HG03064 (cell line): ENCODE results near the gene BPTF.
"Not testable (repeated sequence)": the region's sequence is repeated elsewhere in the genome, so short reads cannot be mapped to it uniquely, and the experiment has no call there.

Experiments used
- ATAC-seq: cut with Tn5 transposase; IDR thresholded peaks from one replicate; pipeline ENCODE4 v1.9.1; 2021; ENCODE audit warnings: low read depth; ENCODE audit not compliant: unreplicated experiment

Gene BPTF

DNA sequence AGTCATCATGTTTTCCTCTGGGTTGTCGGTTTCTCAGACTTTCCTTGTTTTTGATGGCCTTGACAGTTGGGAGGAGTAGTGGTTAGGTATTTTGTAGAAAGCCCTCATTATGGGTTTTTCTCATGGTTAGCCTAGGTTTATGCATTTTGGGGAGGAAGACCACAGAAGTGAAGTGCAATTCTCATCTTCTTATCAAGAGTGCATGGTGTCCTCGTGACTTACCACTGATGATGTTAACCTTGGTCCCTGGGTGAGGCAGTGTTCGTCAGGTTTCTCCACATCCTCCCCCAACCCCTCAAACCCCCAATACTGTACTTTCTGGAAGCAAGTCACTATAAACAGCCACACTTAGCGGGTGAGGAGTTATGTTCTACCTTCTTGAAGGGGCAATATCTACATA lies 42.3 kb downstream of the BPTF start:
- no peak for ATAC-seq

DNA sequence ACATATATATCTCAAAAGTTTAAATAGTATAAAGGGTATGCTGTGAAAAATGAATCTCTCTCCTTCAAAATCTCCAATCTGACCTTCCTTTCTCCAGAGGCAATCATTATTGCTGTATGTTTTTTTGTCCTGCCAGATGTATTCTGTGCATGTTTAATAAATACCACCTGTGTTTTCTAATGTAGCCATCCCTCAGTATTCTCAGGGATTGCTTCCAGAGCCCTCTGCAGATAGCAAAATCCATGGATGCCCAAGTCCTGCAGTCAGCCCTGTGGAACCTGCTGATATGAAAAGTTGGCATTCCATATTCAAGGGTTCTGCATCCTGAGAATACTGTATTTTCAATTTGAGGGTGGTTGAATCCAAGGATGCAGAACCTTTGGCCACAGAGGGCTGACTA lies 42.9 kb downstream of the BPTF start:
- no peak for ATAC-seq

DNA sequence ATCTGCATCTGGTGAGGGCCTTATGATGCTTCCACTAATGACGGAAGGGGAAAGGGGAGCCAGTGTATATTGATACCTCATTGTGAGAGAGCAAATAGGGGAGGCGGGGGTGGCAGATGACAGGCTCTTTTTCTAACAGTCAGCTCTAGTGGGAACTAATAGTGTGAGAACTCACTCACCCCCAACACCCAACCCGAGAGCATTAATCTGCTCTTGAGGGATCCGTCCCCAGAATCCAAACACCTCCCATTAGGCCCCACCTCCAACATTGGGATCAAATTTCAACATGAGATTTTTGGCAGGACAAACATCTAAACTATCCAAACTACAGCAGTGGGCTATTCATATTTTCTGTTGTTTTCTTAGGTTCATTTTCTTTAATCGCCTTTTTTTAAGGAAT lies 54.4 kb downstream of the BPTF start:
- no peak for ATAC-seq

GRCh38 chr17:67881083-67881482 lies 55.8 kb downstream of the BPTF start:
- no peak for ATAC-seq

DNA sequence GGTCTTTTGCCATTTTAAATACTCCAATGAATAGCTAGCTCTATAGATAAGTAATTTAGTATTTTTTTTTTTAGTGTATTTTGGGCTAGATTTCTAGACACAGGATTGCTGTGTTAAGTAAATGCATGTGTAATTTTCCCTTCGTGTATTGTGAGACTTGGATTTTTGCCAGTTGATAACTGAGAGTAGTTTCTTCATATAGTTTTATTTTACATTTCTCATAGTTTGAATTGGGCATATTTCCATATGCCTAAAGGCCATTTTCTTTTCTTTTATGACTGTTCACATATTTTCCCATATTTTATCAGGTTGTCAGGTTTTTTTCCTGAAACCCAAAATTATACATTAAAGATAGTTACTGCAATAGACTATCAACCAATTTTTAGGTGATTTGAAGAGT lies 59.4 kb downstream of the BPTF start:
- no peak for ATAC-seq

DNA sequence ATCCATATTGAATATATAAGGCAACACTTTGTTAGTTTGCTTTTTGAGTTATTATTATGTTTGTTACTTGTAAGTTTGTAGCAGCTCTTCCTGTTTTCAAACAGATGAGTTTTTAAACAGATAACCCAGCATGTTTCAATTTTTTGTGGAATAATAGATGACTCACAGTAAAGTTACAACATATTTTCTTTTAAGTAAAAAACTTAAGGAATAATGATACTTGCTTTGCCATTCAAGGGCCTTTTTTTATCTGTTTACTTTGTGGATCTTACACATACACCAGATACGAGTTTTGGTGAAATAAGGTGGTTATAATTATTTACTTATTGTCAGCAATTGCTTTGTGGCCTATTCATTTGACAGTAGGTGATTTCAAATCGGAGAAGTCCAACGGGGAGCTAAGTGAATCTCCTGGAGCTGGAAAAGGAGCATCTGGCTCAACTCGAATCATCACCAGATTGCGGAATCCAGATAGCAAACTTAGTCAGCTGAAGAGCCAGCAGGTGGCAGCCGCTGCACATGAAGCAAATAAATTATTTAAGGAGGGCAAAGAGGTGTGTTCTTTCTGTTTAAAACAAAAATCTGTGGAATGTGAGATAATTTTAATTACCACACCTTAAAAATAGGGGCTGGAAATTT lies 66.3 kb downstream of the BPTF start:
- no peak for ATAC-seq

DNA sequence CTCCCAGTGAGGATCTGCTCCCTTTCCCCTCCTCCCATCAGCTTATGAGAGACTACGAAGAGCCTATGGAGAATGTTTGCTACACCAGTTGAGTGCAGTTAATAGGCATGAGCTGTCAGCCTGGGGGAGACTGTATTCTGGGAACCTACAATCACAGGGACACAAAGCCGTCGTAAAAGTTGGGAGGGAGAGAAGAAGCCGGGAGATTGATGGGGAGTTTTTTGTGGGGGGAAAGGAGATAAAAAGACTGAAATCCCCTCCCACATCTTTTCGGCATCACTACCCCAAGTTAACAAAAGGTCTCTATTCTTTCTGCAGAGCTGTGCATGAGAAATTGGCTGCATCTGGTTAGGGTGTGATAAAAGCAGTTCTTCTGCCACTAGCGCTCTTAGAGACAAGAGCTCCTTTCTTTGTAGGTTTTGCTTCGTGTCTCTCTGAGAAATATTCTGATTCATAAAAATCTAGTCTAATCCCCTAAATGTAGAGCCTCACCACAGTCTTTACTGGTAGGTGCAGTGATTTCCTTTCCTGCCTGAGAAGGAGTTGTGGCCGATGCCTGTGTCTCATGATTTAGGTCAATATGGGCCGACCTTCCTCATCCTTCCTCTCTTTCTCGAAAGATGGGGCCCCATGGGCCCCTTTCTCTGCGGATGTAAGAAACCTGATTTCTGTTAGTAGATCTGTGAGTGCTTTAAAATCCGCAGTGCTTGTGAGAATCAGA lies 77.4 kb downstream of the BPTF start:
- ATAC-seq: no peak

- not testable (repeated sequence) for ATAC-seq
Observed at GRCh38 chr17:67905298-67905697, 80.0 kb downstream of the BPTF start.

DNA sequence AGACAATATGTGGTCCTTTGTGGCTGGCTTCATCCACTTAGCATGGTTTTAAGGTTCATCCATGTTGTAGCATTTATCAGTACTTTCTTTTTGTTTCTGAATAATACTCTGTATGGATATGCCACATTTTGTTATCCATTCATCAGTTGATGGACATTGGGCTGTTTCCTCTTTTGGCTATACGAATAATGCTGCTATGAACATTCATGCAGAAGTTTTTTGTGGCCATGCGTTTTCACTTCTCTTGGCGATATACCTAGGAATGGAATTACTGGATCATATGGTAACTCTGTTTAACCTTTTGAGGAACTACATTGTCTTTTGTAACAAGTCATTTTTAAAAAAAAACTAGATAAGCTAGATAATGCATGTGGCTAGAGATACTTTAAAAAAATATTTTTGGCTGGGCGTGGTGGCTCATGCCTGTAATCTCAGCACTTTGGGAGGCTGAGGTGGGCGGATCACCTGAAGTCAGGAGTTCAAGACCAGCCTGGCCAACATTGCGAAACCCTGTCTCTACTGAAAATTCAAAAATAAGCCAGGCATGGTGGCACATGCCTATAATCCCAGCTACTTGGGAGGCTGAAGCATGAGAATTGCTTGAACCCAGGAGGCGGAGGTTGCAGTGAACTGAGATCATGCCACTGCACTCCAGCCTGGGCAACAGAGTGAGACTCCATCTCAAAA lies 85.0 kb downstream of the BPTF start:
- not testable (repeated sequence) for ATAC-seq

DNA sequence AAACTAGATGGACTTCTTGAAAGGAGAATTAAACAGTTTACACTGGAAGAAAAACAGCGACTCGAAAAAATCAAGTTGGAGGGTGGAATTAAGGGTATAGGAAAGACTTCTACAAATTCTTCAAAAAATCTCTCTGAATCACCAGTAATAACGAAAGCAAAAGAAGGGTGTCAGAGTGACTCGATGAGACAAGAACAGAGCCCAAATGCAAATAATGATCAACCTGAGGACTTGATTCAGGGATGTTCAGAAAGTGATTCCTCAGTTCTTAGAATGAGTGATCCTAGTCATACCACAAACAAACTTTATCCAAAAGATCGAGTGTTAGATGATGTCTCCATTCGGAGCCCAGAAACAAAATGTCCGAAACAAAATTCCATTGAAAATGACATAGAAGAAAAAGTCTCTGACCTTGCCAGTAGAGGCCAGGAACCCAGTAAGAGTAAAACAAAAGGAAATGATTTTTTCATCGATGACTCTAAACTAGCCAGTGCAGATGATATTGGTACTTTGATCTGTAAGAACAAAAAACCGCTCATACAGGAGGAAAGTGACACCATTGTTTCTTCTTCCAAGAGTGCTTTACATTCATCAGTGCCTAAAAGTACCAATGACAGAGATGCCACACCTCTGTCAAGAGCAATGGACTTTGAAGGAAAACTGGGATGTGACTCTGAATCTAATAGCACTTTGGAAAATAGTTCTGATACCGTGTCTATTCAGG lies 85.9 kb downstream of the BPTF start:
- no peak for ATAC-seq

- ATAC-seq: no peak
Observed at GRCh38 chr17:67912088-67912487, 86.8 kb downstream of the BPTF start.

GRCh38 chr17:67912656-67913055 lies 87.4 kb downstream of the BPTF start:
- no peak for ATAC-seq

DNA sequence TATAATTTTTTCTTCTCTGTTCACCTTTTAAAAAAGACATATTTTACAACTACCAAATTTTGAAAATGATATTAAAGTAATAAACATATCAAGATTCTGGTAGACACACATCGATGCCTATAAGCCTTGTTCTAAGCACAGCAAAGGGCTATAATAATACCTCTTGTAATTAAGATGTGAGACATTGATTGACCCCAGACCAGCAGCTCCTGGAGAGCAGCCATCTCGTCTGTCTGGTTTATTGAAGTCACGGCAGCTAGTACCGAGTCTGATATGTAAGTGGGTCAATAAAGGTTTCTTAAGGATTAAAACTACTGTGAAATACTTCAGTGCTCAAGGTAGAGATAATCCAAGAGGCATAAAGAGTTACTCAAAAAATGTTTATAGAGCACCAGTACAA lies 94.9 kb downstream of the BPTF start:
- ATAC-seq: no peak

DNA sequence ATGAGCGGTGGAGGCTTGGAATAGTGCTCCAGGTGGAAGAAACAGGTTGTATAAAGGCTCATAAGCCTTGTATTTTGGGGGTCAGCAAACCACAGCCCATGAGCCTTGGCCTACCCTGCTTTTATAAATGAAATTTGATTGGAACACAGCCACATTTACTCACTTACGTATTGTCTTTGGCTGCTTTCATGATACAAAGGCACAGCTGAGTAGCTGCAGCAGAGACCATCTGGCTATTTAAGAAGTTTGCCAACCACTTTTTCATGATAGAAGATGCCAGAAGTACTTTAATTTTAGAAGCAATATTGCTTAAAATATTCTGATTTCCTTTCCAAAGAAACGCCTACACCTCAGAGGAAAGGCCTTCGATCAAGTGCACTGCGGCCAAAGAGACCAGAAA lies 97.2 kb downstream of the BPTF start:
- no peak for ATAC-seq

- not testable (repeated sequence) for ATAC-seq
Observed at GRCh38 chr17:67928842-67929241, 103.5 kb downstream of the BPTF start.

DNA sequence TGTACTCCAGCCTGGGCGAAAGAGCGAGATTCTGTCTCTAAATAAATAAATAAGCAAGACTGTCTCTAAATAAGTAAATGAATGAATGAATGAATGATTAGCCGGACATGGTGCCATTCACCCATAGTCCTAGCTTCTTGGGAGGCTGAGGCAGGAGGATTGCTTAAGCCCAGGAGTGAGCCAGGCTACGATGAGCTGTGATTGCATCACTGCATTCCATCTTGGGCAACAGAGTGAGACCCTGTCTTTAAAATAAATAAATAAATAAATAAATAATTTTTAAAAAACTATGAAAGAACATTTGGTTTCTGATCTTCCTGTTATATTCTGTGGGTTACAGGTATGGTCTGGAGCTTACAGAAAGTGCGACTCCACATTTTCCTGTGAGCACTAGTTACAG lies 105.9 kb downstream of the BPTF start:
- no peak for ATAC-seq

- ATAC-seq: no peak
Observed at GRCh38 chr17:67942810-67943209, 117.5 kb downstream of the BPTF start.

DNA sequence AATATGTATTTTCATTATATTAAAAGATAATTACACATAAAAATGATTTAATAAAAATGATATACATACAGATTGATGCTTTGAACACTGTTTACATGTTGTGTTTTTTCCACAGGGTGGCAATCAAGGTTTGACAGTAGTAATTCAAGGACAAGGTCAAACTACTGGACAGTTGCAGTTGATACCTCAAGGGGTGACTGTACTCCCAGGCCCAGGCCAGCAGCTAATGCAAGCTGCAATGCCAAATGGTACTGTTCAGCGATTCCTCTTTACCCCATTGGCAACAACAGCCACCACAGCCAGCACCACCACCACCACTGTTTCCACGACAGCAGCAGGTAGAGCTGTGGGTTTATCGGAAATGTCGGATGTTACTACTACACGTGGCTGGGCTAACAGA lies 118.7 kb downstream of the BPTF start:
- ATAC-seq: no peak

DNA sequence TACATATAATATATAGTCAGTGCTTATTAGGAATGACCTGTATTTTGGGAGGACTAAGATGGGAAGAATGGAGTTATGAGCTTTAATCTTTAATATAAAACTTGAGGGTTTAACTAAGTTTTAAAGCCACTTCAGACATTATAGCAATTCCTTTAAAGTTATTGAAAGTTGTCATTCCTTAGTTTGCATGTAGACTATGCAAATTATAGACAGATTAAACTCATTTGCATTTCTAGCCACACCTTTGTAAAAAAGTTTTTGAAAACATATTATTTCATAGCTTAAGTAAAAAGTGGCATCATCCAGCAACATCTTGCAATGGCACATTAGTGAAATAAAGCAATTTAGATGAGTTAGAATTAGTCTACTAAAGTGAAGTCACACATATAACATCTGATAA lies 121.2 kb downstream of the BPTF start:
- ATAC-seq: no peak

DNA sequence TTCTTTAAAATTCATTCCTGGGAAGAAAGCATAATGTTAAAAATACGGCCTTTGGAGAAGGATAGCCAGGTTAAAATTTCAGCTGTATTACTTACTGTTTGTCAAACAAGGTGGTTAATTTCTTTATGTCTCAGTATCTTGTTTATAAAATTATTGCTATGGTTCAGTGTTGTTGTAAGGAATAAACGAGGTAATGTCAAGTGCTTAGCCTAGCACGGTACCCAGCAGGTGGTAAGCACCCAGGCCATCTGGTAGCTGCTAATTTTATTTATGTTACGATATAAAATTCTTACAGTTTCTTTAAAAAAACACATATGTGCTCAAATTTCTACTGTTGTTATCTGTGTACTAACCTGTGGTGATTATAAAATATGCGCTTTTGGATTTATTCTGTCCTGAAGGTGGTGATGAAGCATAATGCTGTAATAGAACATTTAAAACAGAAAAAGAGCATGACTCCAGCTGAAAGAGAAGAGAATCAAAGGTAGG lies 122.1 kb downstream of the BPTF start:
- no peak for ATAC-seq

DNA sequence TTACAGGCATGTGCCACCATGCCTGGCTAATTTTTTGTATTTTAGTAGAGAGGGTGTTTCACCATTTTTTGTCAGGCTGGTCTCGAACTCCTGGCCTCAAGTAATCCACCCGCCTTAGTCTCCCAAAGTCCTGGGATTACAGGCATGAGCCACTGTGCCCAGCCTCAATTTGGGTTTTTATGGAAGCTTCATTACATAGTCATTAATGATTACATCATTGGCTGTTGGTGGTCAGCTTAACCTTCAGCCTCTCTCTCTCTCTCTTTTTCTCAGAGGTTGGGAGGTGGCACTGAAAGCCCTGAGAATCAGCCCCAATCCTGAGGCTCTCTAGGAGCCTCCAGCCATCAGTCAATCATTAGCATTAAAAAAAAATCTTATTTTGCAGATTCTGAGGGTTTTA lies 125.6 kb downstream of the BPTF start:
- ATAC-seq: no peak
